ENCODE data around the gene GUCY2F. TPM values are rescaled to one million over a fixed set of nuclear protein-coding genes. Genes with fewer than 3 reads are reported as not detected.

GUCY2F gene
- not detected in 2 replicates for total RNA-seq

- intact Hi-C loops (cut with micrococcal nuclease) = no loop called here
Observed at GRCh38 chrX:109481986-109482385, at the start of gene GUCY2F. GUCY2F (minus strand) TSS chrX:109482086; CDS start chrX:109475936, 6,150 bp downstream.

- intact Hi-C loops (cut with micrococcal nuclease) = no loop called here
Observed at GRCh38 chrX:109519001-109519400, 37.1 kb upstream of the GUCY2F start.

DNA sequence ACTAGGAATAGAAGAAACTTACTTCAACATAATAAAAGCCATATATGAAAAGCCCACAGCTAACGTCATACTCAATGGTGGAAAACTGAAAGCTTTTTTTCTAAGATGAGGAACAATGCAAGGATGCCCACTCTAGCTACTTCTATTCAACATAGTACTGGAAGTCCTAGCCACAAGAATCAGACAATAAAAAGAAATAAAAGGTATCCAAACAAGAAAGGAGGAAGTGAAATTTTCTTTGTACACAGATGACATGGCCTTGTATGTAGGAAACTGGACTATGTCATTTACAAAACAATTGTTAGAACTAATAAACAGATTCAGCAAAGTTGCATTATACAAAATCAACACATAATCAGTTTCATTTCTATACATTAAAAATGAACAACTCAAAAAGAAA is 29.2 kb upstream of the GUCY2F start:
- intact Hi-C loops (cut with micrococcal nuclease) = no loop called here

DNA sequence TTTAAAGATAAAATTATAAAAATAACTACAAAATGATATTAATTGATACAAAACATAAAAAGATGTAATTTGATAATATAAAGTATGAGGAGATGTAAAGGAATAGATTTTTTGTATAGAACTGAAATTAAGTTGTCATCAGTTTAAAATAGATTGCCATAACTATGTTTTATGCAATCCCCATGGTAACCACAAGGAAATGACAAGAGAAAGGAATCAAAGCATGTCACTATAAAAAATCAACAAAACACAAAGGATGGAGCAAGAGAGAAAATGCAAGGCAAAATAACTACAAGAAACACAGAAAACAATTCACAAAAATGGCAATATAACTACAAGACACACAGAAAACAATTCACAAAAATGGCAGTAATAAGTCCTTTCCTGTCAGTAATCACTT is 27.0 kb upstream of the GUCY2F start:
- intact Hi-C loops (cut with micrococcal nuclease) = no loop called here

- intact Hi-C loops (cut with micrococcal nuclease) = no loop called here
Observed at GRCh38 chrX:109501176-109501575, 19.3 kb upstream of the GUCY2F start.

GRCh38 chrX:109498434-109498833 is 16.5 kb upstream of the GUCY2F start:
- intact Hi-C loops (cut with micrococcal nuclease) = no loop called here

DNA sequence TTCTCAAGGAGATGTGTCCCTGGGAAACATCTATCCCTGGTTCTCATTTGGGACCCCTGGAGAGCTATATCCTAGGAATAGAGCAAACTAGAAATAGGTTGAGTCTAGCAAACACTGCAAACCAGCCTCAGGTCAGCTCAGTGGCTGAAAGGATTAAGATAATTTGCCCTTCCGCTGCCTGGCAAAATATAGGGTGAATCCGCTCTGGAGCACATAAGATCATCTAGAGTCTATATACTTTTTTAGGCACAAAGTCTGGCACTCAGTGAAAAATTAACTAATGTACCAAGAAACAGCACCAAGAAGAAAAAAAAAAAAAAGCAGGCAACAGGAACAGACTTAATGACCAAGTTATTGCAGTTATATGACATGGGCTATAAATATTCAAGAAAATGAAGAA is 7.3 kb upstream of the GUCY2F start:
- intact Hi-C loops (cut with micrococcal nuclease) = loop anchor here (5.0 kb wide), 2 partner anchors 353 to 828 kb away; partner anchors contain the start of gene AMMECR1

GRCh38 chrX:109487640-109488039 is 5.8 kb upstream of the GUCY2F start:
- intact Hi-C loops (cut with micrococcal nuclease) = loop anchor here (5.0 kb wide), 2 partner anchors 355 to 830 kb away; partner anchors contain the start of gene AMMECR1

- intact Hi-C loops (cut with micrococcal nuclease) = loop anchor here (1.0 to 5.0 kb wide), 8 partner anchors 52 to 832 kb away; partner anchors contain the start of gene AMMECR1
Observed at GRCh38 chrX:109485470-109486340, 3.8 kb upstream of the GUCY2F start.

GRCh38 chrX:109484886-109485285 is 3.0 kb upstream of the GUCY2F start:
- intact Hi-C loops (cut with micrococcal nuclease) = loop anchor here (1.0 to 5.0 kb wide), 7 partner anchors 52 to 832 kb away; partner anchors contain the start of gene AMMECR1

DNA sequence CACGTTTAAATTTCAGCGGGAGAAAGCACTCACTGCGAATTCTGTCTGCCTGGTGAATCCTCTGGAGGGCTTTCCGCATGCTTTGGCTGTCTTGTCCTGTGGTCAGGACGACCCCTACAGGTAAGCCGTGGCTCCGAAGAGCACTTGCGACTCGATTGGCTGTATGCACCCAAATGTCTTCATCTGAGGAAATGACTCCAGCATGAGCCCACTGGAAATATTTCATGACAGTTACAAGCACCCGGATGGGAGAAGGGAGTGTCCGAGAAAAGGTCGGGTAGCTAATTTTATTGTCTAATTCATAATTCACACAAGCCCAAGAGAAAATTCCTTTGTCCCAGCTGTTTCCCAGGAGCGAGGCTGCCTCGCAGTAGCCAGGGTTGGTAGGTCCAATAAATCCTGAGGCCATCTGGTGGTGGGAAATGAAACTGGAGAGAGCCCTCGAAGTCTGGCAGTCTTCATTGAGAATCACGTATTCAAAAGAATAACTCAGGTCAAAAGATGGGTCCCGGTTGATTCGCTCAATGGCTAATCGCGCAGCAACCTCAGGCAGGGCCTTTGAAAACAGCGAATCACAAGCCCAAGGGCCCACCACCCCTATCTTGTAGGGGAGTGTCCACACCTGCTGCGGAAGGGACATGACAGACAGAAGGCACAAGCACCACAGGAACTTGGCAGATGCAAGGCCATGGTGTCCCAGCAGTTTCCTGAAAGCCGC is 6.6 kb downstream of the GUCY2F start:
- intact Hi-C loops (cut with micrococcal nuclease) = no loop called here

GRCh38 chrX:109472939-109473735 is 8.7 kb downstream of the GUCY2F start:
- intact Hi-C loops (cut with micrococcal nuclease) = no loop called here

DNA sequence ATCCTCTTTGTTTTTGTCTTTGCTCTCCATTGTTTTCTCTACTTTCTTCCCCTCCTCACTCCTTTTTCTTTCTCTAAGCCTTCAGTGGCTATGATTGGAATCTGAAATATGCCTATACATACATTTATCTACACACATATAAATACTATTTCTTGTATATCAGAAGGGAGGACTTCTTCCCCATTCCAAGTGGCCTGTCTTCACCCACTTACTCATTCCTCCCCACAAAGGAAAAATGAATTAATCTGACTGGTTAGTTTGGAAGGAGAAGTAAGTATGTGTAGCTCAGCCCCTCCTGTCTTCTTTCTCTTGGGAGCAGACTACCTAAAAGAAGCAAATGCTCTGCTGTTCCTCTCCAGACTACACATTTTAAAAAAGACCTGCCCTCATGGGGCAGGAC is 17.7 kb downstream of the GUCY2F start:
- intact Hi-C loops (cut with micrococcal nuclease) = no loop called here

- intact Hi-C loops (cut with micrococcal nuclease) = no loop called here
Observed at GRCh38 chrX:109463784-109464183, 18.1 kb downstream of the GUCY2F start.

DNA sequence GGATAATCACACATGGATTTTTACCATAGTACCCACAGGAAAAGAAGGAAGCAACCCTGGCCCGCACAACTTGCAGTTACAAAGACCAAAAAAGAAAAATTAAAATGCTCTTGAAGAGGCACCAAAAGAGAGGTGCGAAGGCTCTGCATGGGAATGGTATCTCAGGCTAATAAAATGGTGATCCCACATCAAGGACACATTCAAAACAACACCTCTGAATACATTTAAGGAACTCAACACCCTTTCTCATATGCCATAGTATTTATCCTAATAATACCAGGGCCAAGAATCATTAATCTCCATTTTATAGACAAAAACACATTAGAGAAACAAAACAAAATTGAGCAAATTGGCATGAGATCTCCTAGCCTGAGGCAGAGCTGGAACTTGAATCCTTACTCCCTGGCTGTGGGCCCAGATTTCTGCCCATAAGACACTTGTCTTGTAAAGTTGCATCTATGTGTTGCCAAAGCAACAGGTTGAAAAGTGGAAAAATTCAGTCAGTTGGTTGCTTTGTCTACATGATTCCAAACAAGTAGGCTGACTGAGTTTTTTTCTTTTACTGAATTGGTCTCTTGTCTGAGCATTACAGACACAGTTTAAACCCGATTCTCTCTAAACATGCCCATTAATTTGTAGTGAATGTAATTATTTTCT is 33.5 kb downstream of the GUCY2F start:
- intact Hi-C loops (cut with micrococcal nuclease) = no loop called here

DNA sequence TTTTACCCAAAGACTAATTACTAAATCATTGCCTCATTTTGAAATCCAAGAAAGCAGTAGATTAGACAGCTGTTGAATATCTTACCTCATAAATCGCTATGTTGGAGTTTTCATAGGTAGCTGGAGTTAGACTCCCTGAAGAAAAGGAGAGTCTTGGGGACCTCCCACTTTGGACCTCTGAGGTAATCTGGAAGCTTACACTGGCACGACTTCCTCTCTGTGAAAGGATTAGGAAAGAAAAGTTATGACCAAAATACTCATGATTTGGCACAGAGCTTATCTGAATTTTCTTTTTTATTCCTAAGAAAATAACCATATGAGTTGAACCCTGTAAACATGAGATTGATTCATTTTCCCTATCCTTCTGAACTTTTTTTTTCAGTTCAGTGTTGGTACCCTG is 40.6 kb downstream of the GUCY2F start:
- intact Hi-C loops (cut with micrococcal nuclease) = no loop called here

- intact Hi-C loops (cut with micrococcal nuclease) = no loop called here
Observed at GRCh38 chrX:109440475-109440874, 41.4 kb downstream of the GUCY2F start.

GRCh38 chrX:109409181-109409580 is 72.7 kb downstream of the GUCY2F start:
- intact Hi-C loops (cut with micrococcal nuclease) = no loop called here

GRCh38 chrX:109403922-109404321 is 78.0 kb downstream of the GUCY2F start:
- intact Hi-C loops (cut with micrococcal nuclease) = no loop called here

DNA sequence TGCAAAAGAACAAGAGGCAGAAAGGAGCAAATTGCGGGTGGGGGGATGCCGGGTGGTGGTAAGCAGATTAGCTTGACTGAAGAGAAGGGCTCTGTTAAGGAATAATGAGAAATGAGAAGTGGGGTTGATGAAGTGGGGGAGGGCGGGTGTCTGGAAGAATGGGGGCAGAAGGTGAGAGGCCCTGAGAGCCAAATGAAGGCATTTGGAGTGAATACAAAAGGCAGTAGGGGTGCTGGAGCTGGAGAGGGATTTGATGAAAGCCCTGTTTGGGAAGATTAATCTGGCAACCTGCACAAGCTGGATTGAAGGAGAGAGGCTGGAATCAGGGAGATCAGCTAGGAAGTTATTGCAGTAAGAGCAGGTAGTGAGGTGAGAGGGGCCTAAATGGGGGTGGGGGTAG is 82.1 kb downstream of the GUCY2F start:
- intact Hi-C loops (cut with micrococcal nuclease) = no loop called here

DNA sequence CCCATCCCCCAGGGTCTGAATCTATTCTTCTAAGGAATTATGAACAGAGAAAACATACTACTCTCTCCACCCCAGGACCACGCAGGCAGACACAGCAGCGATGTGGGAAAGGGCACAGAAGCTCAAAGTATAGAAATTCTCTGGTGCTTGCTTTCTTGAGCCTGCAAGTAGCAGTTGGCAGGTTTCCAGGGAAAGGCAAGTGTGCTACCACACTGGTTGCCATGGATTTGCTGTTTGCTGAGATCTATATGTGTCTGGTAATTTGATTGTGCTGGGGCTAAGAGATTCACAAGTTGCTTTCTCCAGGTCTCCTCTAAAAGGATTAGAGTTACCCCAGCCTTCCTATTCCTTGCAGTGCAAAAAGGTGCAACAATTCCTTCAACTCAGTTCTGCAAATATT is 83.1 kb downstream of the GUCY2F start:
- intact Hi-C loops (cut with micrococcal nuclease) = no loop called here

All from T-helper 1 cell treated with Interleukin-12 subunit alpha and Interleukin-12 subunit beta and Interleukin-4 antibody, amounts not matched to agents 30 ng/mL and 1 ng/mL, for 36 hours (primary cell).